Ovary (tissue), 9 donors: ENCODE measurements around the gene SORCS2. TPM values are rescaled to one million over a fixed set of nuclear protein-coding genes. Genes with fewer than 3 reads are reported as not detected.

Experiments used
- DNase-seq, 5 donors: peaks; one replicate each; pipeline ENCODE4 v3.0.0-alpha.2; 2019 to 2020
- H3K27ac ChIP-seq, 2 donors: fragments of 200-600 bp; one replicate each; pipeline versions ENCODE4 v1.5.1 to v1.8.0; 2019 to 2022
- H3K27me3 ChIP-seq: fragments of 200-600 bp; one replicate; pipeline ENCODE4 v1.8.0; 2022
- H3K36me3 ChIP-seq: fragments of 200-600 bp; sonication (generic); one replicate; pipeline ENCODE4 v1.5.1; 2019
- H3K4me1 ChIP-seq: one replicate; pipeline ENCODE4 v1.8.1; 2013; ENCODE audit warnings: mild to moderate bottlenecking, moderate library complexity; ENCODE audit not compliant: insufficient read depth
- H3K4me3 ChIP-seq: fragments of 200-600 bp; sonication (generic); one replicate; pipeline ENCODE4 v1.5.1; 2017
- H3K9me3 ChIP-seq, 2 donors: fragments of 200-600 bp in 1 of 2; sonication (generic) in 1 of 2; one replicate each; pipeline versions ENCODE4 v1.5.1 to v1.8.1; 2013 to 2019; ENCODE audit warnings: mild to moderate bottlenecking in 1 of 2, moderate library complexity in 1 of 2
- EP300 ChIP-seq: sonication (generic); formaldehyde crosslinking; IDR thresholded peaks from one replicate; pipeline ENCODE4 v1.6.1; 2017; ENCODE audit warnings: antibody characterized with exemption
- POLR2A ChIP-seq: fragments of 450-650 bp; IDR thresholded peaks from one replicate; pipeline ENCODE4 v1.6.1; 2017; ENCODE audit warnings: antibody characterized with exemption, mild to moderate bottlenecking, moderate library complexity
- WGBS, 3 donors: extraction: QIAGEN DNeasy Blood & Tissue Kit in 1 of 3; methylation state at CpG; one replicate each; pipeline versions ENCODE4 v1.1.5 to v1.1.7; 2013 to 2017; 5-methylcytosine and 5-hydroxymethylcytosine counted together
- intact Hi-C, 4 donors: fragments of 100-400 bp; cut with DNase I; formaldehyde crosslinking; loops; one replicate each; pipeline versions ENCODE4 v1.11.0 to v1.15.1; 2022 to 2023
- polyA plus RNA-seq, 2 donors: library from polyadenylated mRNA; stranded (reverse); fragments of 200-250 nt in 1 of 2; fragments of 350-450 nt in 1 of 2; fragmentation: Illumina TruSeq in 1 of 2; extraction: RNeasy Lipid Tissue Mini Kit (QIAGEN cat#74804) in 1 of 2; gene quantifications; one replicate each; pipeline ENCODE4 v1.2.3, GENCODE V29; 2013 to 2014
- total RNA-seq, 7 donors: library from RNA; depleted of rRNA in 2 of 7; stranded (reverse); fragments of >200 nt in 2 of 7; fragmentation: NEBNext Ultra II Directional in 3 of 7; extraction: Animal tissue kit (Norgen Biotek cat#: 25700) in 3 of 7; gene quantifications; one replicate each; pipeline versions ENCODE4 v1.1.0 to v1.2.4, GENCODE V29; 2016 to 2023
- TF ChIP-seq, protein P1 (sequence below), 3 donors: fragments of 450-650 bp in 2 of 3; fragments of 200-600 bp in 1 of 3; IDR thresholded peaks; one replicate each; pipeline versions ENCODE4 v1.5.1 to v1.8.0; 2016 to 2022; ENCODE audit warnings: antibody characterized with exemption in 3 of 3, mild to moderate bottlenecking in 1 of 3
- donor health status: DM: no; HTN: no; CAD: no; lungs with moderate emphysema.
- donor health status: DM: no; HTN: no; CAD: no.
- donor health status: Bipolar disorder and iron deficiency.
- donor health status: DM: yes; HTN: yes; CAD: no.
- donor health status: DM: no; HTN: no; CAD: no.
- donor health status: DM: yes; HTN: yes; CAD: no.

Gene SORCS2
- total and polyA plus RNA-seq, 9 donors: 0.60 to 23.9 (median 7.1) TPM

DNA sequence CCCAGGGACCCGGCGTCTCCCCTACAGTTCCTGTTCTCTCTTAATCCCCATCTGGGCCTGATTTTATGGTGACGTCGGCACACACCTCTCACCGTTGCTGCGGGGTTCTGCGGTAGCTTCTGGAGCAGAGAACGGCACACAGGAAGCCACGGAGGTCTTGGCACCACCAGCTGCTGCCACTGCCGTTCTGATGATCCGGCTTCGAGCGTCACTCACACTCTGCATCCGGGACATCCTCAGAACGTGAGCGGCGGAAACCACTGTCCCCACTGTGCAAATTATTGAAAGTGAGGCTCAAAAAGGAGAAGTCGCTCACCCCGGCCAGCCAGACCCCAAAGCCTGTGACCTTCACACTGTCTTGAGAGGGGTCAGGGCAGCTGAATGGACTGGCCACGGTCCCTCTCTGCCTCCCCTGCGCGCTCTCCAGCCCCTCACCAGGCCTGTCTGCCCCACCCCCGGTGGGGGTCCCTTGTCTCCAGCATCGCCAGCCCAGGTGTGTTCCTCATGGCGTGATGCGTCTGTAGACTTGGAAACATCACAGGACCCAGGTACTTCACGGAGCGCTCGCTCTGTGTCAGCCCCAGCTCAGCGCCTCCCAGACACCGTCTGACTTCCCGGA is 546.2 kb downstream of the SORCS2 start:
- TF ChIP-seq, protein P1, sequence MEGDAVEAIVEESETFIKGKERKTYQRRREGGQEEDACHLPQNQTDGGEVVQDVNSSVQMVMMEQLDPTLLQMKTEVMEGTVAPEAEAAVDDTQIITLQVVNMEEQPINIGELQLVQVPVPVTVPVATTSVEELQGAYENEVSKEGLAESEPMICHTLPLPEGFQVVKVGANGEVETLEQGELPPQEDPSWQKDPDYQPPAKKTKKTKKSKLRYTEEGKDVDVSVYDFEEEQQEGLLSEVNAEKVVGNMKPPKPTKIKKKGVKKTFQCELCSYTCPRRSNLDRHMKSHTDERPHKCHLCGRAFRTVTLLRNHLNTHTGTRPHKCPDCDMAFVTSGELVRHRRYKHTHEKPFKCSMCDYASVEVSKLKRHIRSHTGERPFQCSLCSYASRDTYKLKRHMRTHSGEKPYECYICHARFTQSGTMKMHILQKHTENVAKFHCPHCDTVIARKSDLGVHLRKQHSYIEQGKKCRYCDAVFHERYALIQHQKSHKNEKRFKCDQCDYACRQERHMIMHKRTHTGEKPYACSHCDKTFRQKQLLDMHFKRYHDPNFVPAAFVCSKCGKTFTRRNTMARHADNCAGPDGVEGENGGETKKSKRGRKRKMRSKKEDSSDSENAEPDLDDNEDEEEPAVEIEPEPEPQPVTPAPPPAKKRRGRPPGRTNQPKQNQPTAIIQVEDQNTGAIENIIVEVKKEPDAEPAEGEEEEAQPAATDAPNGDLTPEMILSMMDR (IDR thresholded peaks at IDR 0.05): no peak
- TF ChIP-seq POLR2A (no peak), EP300 (no peak)
- Histone ChIP-seq H3K27me3 (no peaks in the 10 kb centered on the region), H3K27ac (no peak overlapping the region), H3K9me3 (no peaks in the 10 kb centered on the region), H3K4me3 (no peak overlapping the region), H3K4me1 (no peaks in the 10 kb centered on the region), H3K36me3 (no peaks in the 10 kb centered on the region)
- intact Hi-C loops: no loop called here
- no peak for DNase-seq
- 92 to 93% (median 93%) methylated on average over 31 to 32 of the region's 32 CpGs for WGBS, 3 donors

DNA sequence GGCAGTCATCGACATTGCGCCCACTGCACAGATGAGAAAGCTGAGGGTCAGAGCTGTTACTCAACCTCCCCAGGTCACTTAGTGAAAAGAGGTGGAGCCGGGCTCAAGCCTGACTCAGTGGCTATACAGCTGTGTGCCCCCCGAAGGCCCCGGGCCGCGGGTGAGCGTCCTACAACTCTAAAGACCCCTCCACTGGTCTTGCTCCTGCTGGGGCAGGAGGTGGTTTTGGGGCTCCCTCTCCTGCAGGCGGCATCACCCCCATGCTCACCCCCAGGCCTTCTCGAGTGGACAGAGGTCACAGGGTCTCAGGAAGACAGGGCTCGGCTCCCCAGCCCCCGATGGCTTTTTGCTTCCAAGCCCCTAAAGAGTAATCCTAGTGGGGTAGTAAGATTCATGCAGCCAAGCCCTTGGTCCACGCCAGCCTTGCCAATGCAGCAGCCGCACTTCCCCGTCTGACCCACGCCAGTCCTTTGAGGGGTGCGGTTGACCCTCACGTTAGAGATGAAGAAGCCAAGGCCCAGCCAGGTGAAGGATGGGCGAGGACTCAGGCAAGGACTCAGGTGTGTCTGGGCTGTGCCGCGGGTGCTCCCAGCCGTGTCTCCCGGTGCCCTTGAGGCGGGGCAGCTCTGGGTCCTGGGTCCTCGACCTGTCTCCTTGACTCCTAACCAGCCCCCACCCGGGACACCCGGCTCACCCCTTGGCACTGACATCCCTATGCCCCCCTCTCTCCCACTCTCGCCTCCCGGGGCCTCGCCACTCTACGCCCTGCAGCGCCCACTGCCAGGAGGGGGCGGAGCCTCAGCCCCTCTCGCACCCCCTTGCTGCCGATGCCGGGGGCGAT is 547.0 kb downstream of the SORCS2 start:
- no peaks in the 10 kb centered on the region for H3K27me3 ChIP-seq
- WGBS, 3 donors: 88 to 91% (median 91%) methylated on average over 36 to 37 of the region's 37 CpGs
- TF ChIP-seq, protein P1 (IDR thresholded peaks at IDR 0.05): no peak
- TF ChIP-seq POLR2A (no peak), EP300 (no peak)
- H3K9me3 ChIP-seq: no peaks in the 10 kb centered on the region
- H3K4me3 ChIP-seq: no peak overlapping the region
- DNase-seq: no peak
- H3K27ac ChIP-seq: no peak overlapping the region
- no peaks in the 10 kb centered on the region for H3K36me3 ChIP-seq
- H3K4me1 ChIP-seq: no peaks in the 10 kb centered on the region
- intact Hi-C loops: no loop called here

DNA sequence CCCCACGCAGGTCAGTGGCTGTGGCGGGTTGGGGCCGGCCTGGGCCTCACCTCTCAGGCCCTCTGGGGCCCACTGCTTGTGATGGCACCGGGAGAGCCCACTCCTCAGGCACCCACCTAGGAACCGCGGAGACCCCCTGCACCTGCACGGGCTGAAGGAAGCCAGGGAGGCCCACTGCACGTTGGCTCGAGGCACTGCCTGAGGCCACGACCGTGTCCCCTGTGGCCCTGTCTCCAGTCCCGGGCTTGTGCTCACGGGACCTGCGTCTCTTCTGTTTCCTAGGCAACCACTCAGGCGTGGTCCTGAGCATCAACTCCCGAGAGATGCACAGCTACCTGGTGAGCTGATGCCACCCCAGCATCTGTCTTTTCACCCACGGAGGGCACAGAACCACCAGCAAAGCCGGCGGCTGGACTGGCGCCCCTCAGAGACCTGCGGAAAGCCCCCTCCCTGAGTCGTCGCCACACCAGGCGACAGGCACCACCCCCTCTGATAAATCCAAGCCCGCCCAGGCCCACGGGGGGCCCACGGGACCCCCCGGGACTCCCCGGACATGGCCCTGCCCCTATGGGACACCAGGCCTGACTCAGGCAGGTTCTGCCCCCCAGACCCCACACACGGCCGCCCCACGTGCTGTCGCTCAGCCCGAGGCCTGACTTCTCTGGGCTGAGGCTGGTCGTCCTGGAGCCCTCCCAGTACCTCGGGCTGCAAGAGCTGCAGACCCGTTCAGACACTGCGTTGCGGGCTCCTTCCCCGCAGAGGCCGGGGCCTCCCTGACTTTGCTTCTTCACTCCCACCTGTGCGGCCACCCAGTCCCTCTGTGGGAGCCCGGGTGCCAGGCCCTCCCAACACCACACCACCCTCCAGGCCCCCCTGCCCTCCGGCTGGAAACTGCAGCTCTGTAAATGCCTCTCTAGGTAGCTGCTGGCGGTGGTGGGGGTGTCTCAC is 547.9 kb downstream of the SORCS2 start:
- DNase-seq: no peak
- WGBS, 3 donors: 89 to 94% (median 91%) methylated on average over 35 to 45 of the region's 45 CpGs
- TF ChIP-seq POLR2A (no peak), EP300 (no peak)
- TF ChIP-seq, protein P1 (IDR thresholded peaks at IDR 0.05): no peak
- Histone ChIP-seq H3K4me3 (no peak overlapping the region), H3K4me1 (no peaks in the 10 kb centered on the region), H3K9me3 (no peaks in the 10 kb centered on the region), H3K27me3 (no peaks in the 10 kb centered on the region), H3K27ac (no peak overlapping the region), H3K36me3 (no peaks in the 10 kb centered on the region)
- intact Hi-C loops: no loop called here

DNA sequence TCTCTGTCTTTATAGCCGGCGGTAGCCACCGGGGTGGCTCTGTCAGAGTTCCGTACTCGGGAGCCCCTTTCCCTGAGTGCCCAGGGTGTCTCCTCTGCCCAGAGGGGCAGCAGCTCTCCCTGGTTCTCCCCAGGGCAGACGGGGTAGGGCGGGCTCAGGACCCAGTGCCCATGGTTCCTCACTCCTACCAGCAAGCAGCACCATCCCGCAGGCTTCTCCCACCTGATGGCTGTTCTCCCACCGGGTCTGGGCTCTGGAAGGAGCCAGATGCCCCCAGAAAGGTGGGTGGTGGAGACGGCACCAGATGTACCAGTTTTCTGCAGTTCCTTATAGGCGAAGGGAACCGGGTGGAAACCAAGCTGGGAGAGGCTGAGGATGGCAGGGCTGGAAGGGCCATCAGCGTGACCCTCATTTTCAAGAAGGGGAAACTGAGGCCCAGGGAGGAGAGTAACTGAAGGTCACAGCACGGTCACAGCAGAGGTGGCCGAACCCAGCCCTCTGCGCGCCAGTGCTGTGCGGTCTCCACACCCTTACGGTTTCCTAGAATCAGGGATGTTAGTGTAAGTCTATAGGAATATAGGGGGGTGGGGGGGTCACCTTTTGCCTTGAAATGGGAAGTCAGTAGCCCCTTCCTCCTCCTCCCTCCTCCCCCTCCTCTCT is 548.7 kb downstream of the SORCS2 start:
- intact Hi-C loops: no loop called here
- Histone ChIP-seq H3K9me3 (no peaks in the 10 kb centered on the region), H3K4me3 (no peak overlapping the region), H3K27me3 (no peaks in the 10 kb centered on the region), H3K36me3 (no peaks in the 10 kb centered on the region), H3K4me1 (no peaks in the 10 kb centered on the region), H3K27ac (no peak overlapping the region)
- TF ChIP-seq POLR2A (no peak), EP300 (no peak)
- TF ChIP-seq, protein P1 (IDR thresholded peaks at IDR 0.05): no peak
- 89 to 95% (median 95%) methylated on average over 19 of the region's 19 CpGs for WGBS, 3 donors
- no peak for DNase-seq
